GM12801 (cell line): ENCODE measurements around the gene ARHGAP31.

Source experiments
- CTCF ChIP-seq: IDR thresholded peaks from one replicate; pipeline ENCODE4 v1.5.1; 2011; ENCODE audit warnings: control low read depth; ENCODE audit not compliant: insufficient read length; ENCODE audit errors: extremely low read depth

ARHGAP31 gene

GRCh38 chr3:119308355-119308754, 14.2 kb downstream of the ARHGAP31 start:
- no peak for TF ChIP-seq CTCF

DNA sequence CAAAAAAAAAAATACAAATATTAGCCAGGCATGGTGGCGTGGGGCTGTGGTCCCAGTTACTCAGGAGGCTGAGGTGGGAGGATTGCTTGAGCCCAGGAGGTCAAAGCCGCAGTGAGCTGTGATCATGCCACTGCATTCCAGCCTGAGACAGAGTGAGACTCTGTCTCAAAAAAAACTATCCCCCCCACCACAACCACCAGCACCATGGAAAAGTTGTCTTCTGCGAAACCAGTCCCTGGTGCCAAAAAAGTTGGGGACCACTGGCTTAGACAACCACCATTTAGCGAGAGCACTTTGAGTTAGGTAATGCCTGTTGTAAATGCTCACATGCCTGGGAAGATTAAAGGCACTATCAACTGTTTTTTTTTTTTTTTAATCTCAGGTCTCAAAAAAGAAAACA, 15.4 kb downstream of the ARHGAP31 start:
- no peak for TF ChIP-seq CTCF

GRCh38 chr3:119310071-119310470, 15.9 kb downstream of the ARHGAP31 start:
- no peak for TF ChIP-seq CTCF

- TF ChIP-seq CTCF, result no peak
These were observed 17.1 kb downstream of the ARHGAP31 start for GRCh38 chr3:119311081-119311925.

DNA sequence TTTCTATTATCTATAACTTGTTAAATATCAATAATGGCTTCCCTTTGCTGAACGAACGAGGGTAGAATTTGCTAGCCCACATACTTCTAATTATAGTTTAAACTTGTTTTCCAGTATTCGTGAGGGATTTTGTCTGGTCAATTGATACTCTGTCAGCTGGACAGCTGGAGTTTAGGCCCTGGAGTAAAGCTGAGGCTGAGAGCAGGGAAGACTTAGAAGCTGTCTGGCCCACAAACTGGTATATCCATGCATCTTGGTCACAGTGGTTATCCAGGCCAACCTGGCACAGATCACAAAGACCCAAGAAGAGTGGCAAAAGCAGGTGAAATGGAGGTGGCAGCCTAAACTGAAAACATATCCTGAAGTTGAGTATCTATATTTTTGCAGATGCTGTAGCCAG, 19.3 kb downstream of the ARHGAP31 start:
- TF ChIP-seq CTCF, result no peak

DNA sequence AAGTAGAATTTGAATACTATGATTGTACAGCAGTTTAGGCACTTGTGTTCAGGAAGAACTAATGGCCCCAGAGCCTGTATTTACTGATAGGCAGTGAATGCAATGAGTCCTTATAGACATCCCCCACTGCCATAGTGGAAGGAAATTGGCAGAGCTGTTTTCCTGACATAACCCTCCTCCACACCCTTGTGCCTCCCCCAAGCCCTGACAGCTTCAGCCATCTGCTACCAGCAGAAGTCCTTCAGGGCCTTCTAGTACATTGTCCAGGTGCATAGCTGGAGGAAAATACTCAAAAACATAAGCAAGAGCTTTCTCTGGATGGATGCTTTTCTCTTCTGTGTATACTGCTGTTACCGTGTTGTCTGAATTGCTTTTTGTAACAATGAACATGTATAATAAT, 20.6 kb downstream of the ARHGAP31 start:
- no peak for TF ChIP-seq CTCF

DNA sequence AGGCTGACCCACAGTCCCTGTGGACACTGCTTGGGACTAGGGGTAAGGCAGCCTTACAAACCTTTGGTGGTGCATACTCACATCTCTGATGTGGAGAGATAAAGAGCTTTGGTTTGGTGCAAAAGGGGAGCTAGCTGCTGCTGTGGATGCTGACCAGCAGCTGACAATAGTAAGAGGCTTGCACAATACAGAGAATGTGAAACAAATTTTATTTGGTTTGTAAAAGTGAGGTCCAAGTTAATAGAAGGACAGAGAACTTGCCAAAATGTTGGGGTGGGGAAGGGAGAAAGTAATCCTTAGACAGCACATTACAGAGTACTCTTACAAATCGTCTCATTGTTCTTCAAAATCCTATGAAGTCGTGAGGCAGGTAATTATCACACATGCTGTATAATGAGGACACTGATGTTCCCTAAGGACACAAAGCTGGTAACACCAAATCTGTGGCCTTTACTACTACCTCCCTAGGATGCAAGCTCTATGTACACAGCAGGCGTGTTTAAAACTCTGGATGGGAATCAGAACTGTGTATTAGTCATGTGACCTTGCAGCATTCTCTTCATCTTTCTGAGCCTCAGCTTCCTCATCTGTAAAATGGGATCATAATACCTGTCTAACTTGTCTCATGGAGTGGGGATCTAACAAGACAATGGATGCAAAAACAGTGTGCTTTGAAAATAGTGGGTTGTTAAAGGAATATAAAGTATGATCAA, 21.6 kb downstream of the ARHGAP31 start:
- TF ChIP-seq CTCF, result no peak
